Activated T-cell treated with anti-CD3 and anti-CD28 coated beads for 4 hours (primary cell): ENCODE measurements around the gene CAV2.

ENCODE experiments used
- DNase-seq: peaks from one replicate; pipeline ENCODE4 v3.0.0-alpha.2; 2020

CAV2 gene

DNA sequence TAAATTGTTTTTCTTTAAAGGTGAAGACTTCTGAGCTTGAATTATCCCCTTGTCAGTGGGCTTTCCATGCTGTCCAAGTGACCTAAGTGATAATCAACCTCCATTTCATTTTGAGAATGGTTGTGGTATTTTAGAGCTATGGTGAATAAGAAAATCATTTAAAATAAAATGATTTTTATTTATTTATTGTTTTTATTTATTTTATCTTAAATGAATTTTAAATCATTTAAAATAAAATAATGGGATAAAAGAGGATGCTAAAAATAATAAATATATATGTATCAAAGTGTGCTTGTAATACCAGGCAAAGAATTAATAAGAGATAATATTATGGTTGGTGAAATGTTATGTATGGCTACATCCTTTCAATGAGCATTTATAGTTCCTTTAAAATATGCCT lies 49.8 kb downstream of the CAV2 start:
- DNase-seq, result no peak

DNA sequence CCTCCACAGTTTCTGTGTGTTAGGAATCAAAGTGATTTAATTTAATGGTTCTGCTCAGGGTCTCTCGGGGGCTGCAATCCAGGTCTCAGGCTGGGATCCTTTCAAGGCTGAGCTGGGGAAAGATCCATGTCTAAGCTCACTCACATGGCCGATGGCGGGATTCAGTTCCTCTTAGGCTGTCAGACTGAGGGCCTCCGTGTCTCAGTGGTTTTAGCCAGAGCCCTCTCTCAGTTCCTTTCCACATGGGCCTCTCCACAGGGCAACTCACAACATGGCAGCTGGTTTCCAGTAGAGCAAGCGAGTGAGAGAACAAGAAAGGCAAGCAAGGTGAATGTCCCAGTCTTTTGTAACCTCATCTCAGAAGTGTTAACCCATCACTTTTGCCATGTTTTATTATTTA lies 52.2 kb downstream of the CAV2 start:
- no peak for DNase-seq

DNA sequence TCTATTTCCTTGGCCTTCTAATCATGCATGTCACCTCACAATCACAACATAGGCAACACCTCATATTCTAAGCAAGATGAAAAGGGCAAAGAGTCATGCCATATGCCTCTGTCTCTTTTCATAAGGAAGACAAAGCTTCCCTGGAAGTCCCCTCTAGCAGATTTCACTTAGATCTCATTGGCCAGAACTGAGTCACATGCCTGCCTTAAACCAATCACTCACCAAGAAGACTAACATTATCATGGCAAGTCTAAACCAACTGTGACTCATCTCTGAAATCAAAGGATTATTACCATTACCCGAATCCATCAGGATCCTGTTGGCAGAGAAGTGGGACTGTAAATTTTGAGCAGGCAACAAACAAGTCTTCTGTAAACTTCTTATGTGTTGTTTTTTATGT lies 53.1 kb downstream of the CAV2 start:
- DNase-seq, result no peak

DNA sequence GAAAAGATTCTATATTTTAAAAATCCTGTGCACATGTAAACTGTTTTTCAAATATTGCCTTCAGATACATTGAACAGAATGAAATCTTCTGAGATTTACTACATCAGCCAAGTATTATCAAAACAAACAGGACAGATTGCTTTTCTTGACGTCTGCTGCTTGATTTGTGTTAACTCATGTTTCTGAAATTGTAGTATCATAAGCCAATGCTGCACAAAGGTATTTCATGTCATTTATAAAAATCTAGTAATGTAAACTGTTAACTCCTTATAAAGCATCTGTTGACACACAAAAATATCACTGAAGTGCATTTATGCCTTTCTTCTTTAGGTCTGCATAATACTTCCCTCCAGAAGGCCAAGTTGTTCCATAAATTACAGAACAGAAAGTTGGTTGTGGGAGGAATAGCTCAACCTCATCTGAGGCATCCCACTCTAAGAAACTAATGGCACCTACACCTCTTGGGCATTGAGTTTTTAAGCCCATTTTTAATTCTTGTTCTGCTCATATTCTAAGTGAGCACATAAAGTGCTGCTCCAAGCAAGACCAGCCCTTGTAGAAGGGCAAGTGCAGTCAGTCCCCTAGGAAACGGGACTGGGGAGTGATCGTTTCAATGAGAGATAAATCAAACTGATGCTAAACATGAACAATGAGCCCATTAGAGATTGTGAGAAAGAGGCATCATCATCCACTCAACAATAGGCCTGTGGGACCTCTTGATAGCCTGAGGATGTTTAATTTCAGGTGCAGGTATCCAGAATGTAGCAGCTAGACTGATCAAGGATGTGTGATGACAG lies 53.8 kb downstream of the CAV2 start:
- DNase-seq, result no peak

DNA sequence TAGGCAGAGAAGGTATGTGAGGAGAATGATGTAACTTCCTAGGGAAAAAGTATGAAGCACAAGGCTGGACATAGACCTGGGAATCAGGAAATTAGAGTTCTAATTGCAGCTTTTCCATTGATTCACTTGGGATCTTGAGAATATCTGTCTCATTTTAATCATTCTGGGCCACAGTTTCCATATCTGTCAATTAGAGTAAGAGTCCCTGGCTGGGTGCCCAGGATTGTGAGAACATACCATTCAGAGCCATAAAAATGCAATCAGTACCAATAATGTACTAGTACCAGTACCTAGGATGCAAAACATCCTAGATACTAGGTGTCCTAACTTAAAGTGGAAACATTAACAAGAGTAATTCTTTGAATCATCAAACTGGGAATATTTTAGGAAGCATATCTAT lies 54.9 kb downstream of the CAV2 start:
- DNase-seq, result no peak

DNA sequence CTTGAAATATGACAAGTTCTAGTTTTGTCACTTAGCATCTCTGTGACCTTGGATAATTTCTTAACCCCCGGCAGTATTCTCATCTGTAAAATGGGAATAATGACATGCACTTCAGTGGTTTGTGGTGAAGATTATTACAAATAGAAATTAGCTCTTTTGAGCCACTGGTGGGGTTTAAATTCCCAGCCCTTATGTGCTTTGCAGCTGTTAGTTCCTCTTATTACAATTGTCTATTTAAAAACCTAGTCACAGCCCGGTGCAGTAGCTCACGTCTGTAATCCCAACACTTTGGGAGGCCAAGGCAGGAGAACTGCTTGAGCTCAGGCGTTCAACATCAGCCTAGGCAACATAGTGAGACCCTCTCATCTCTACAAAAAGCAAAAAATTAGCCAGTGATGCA lies 55.4 kb downstream of the CAV2 start:
- no peak for DNase-seq

DNA sequence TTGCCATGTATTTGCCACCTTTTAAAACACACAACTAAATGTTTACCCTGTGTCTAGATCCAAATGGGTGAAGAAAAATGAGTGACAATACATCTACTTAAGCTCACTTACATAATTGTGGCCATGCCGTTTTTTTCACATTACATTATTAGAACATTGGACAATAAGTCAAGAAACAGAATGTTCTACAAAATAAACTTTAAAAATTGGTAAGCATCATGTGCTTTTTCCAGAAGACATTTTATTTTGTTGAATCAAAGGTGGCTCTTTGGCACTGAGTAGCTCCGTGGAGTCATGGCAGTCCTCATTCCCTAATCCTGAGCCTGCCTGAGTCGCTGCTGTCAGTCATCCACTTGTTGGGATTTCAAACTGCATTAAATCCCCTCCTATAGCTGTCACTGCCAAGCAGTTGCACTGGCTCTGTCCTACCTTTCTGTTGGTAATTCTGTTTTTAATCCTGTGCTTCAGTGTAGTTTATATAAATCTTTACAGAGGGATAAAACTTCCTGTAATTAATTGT lies 57.6 kb downstream of the CAV2 start:
- no peak for DNase-seq

DNA sequence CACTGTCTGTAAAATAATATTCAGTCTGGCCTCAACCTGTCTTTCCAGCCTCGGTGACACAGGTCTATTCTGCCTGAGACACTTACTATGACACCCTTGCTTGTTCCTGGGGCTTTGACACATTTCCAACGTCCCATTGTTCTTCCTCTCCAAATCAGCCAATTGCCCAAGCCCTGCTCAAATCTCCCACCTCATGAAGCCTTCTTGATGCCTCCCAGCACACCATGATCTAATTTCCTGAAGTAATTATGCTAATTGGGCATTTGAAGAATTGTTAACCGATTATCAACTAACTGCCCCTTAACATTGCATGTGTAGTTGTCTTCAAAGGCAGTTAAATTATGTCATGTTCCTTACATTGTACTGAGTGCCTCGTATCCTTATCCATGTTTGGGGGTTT lies 58.4 kb downstream of the CAV2 start:
- DNase-seq, result no peak
